DOHH2 (cell line): ENCODE data around the gene AP3D1.

Source experiments
- CTCF ChIP-seq: fragments of 200-600 bp; sonication (generic); IDR thresholded peaks from one replicate; pipeline ENCODE4 v1.5.1; 2014; ENCODE audit warnings: antibody characterized with exemption, mild to moderate bottlenecking, low read depth, low read length; ENCODE audit not compliant: poor library complexity, severe bottlenecking
- EZH2phosphoT487 ChIP-seq: fragments of 200-600 bp; sonication (generic); IDR thresholded peaks from 2 replicates; pipeline ENCODE4 v1.6.1; 2017; ENCODE audit warnings: borderline replicate concordance, mild to moderate bottlenecking, antibody characterized with exemption, low read length, moderate library complexity, mixed read lengths

GRCh38 chr19:2099937-2100718 is 51.2 kb downstream of the AP3D1 start:
- TF ChIP-seq CTCF (no peak), EZH2phosphoT487 (no peak)
